ENCODE results near the gene DAPK1. TPM values are rescaled to one million over a fixed set of nuclear protein-coding genes. Genes with fewer than 3 reads are reported as not detected.
"Not testable (repeated sequence)": the region's sequence is repeated elsewhere in the genome, so short reads cannot be mapped to it uniquely, and the experiment has no call there.

Gene DAPK1
- total RNA-seq, 1 donor from 2014 or later = 168 TPM

GRCh38 chr9:87740209-87740608 lies 242.5 kb downstream of the DAPK1 start:
- H3K9me3 ChIP-seq = no peaks in the 10 kb centered on the region
- no peaks in the 10 kb centered on the region for H3K27me3 ChIP-seq
- no peak for ATAC-seq
- no peak overlapping the region for H3K4me3 ChIP-seq
- H3K27ac ChIP-seq = no peak overlapping the region
- H3K36me3 ChIP-seq = no peaks in the 10 kb centered on the region
- no peak for TF ChIP-seq CTCF (IDR thresholded peaks at IDR 0.05)
- intact Hi-C loops (cut with DNase I) = no loop called here
- H3K4me1 ChIP-seq = no peaks in the 10 kb centered on the region
- DNase-seq = no peak

DNA sequence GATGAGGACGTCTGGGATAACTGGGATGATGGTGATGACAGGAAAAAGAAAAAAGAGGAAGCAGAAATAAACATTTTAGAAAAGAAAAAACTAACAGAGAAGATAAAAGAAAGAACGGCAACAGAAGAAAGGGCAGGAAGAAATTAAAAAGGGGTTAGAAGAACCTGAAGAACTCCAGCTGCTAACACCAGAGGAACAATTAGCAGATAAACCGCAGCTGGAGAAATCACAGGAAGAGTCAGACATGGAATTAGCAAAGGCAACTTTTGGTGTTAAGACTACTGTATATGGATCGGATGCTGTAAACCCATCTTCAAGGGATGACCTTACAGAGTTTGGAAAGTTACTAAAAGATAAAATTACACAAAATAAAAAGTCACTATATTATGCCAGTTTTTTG lies 243.7 kb downstream of the DAPK1 start:
- DNase-seq (no peak), ATAC-seq (no peak)
- Histone ChIP-seq H3K27ac (no peak overlapping the region), H3K4me3 (no peak overlapping the region), H3K4me1 (no peaks in the 10 kb centered on the region), H3K9me3 (no peaks in the 10 kb centered on the region), H3K36me3 (no peaks in the 10 kb centered on the region), H3K27me3 (no peaks in the 10 kb centered on the region)
- TF ChIP-seq CTCF (IDR thresholded peaks at IDR 0.05) = no peak
- intact Hi-C loops (cut with DNase I) = no loop called here

DNA sequence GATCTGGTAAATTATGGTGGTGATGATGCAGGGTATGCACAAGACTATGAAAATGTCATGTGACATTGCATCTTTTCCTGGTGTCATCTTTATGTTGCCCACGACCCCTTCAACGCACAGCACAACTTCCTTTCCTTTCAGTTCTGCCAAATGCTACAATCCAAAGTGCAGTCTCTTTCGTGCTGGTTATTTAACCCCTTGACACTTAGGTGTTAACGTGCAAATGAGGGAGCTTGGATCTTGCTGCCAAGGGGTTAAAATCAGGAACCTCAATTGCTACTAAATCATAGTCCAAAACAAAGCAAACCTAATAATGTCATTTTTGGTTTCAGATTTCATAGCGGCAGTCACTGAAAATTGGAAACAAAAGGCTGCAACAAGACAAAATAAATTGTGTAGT lies 244.2 kb downstream of the DAPK1 start:
- Histone ChIP-seq H3K36me3 (no peaks in the 10 kb centered on the region), H3K4me1 (no peaks in the 10 kb centered on the region), H3K4me3 (no peak overlapping the region), H3K27ac (no peak overlapping the region), H3K9me3 (no peaks in the 10 kb centered on the region), H3K27me3 (no peaks in the 10 kb centered on the region)
- intact Hi-C loops (cut with DNase I) = no loop called here
- no peak for TF ChIP-seq CTCF (IDR thresholded peaks at IDR 0.05)
- DNase-seq = no peak
- ATAC-seq = no peak

- no peaks in the 10 kb centered on the region for H3K27me3 ChIP-seq
- no peak for TF ChIP-seq CTCF (IDR thresholded peaks at IDR 0.05)
- DNase-seq (no peak), ATAC-seq (no peak)
- no peaks in the 10 kb centered on the region for H3K4me1 ChIP-seq
- H3K27ac ChIP-seq = no peak overlapping the region
- H3K9me3 ChIP-seq = no peaks in the 10 kb centered on the region
- no peak overlapping the region for H3K4me3 ChIP-seq
- intact Hi-C loops (cut with DNase I) = no loop called here
- no peaks in the 10 kb centered on the region for H3K36me3 ChIP-seq
These were observed 245.3 kb downstream of the DAPK1 start for GRCh38 chr9:87742813-87743428.

DNA sequence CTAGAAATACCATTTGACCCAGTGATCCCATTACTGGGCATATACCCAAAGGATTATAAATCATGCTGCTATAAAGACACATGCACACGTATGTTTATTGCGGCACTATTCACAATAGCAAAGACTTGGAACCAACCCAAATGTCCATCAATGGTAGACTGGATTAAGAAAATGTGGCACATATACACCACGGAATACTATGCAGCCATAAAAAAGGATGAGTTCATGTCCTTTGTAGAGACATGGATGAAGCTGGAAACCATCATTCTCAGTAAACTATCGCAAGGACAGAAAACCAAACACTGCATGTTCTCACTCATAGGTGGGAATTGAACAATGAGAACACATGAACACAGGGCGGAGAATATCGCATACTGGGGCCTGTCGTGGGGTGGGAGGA lies 246.6 kb downstream of the DAPK1 start:
- H3K9me3 ChIP-seq; intact Hi-C loops (cut with DNase I); H3K27me3 ChIP-seq; H3K4me1 ChIP-seq; ATAC-seq; H3K4me3 ChIP-seq; H3K36me3 ChIP-seq; H3K27ac ChIP-seq; DNase-seq: not testable (repeated sequence)

- H3K27me3 ChIP-seq = no peaks in the 10 kb centered on the region
- H3K9me3 ChIP-seq = no peaks in the 10 kb centered on the region
- H3K4me3 ChIP-seq = no peak overlapping the region
- intact Hi-C loops (cut with DNase I) = no loop called here
- TF ChIP-seq CTCF (IDR thresholded peaks at IDR 0.05) = no peak
- H3K4me1 ChIP-seq = no peaks in the 10 kb centered on the region
- ATAC-seq = no peak
- no peaks in the 10 kb centered on the region for H3K36me3 ChIP-seq
- H3K27ac ChIP-seq = no peak overlapping the region
- no peak for DNase-seq
These were observed 248.5 kb downstream of the DAPK1 start for GRCh38 chr9:87746186-87746585.

Data from upper lobe of right lung (tissue), 1 donor.